SK-N-SH treated with all-trans-retinoic acid at 6 μM for 48 hours (cell line): ENCODE data around the gene RBBP9.

Source experiments
- ARNTL ChIP-seq: fragments of 450-650 bp; formaldehyde crosslinking; IDR thresholded peaks from 2 replicates; pipeline ENCODE4 v1.5.0; 2020; ENCODE audit warnings: low read depth, mild to moderate bottlenecking, moderate library complexity, borderline replicate concordance
- BACH2 ChIP-seq: fragments of 250-450 bp; sonication (Bioruptor Pico); IDR thresholded peaks from 2 replicates; pipeline ENCODE4 v1.9.0; 2021; ENCODE audit warnings: mild to moderate bottlenecking, borderline replicate concordance
- PPARA ChIP-seq: fragments of 250-450 bp; sonication (Bioruptor Pico); IDR thresholded peaks from 2 replicates; pipeline ENCODE4 v1.5.0; 2020; ENCODE audit warnings: mild to moderate bottlenecking, borderline replicate concordance
- RARB ChIP-seq: fragments of 250-450 bp; sonication (Bioruptor Pico); IDR thresholded peaks from 2 replicates; pipeline ENCODE4 v1.8.0; 2021; ENCODE audit warnings: mild to moderate bottlenecking, moderate library complexity
- SNAI2 ChIP-seq: fragments of 250-450 bp; sonication (Bioruptor Pico); IDR thresholded peaks from 2 replicates; pipeline ENCODE4 v1.5.0; 2020; ENCODE audit warnings: mild to moderate bottlenecking, moderate library complexity
- ZFP3 ChIP-seq: fragments of 250-450 bp; sonication (Bioruptor Pico); IDR thresholded peaks from 2 replicates; pipeline ENCODE4 v1.5.0; 2020; ENCODE audit warnings: mild to moderate bottlenecking, moderate library complexity
- ZNF565 ChIP-seq: fragments of 450-650 bp; formaldehyde crosslinking; conservative IDR thresholded peaks from 2 replicates; pipeline ENCODE4 v1.5.0; 2020; ENCODE audit warnings: low read depth, mild to moderate bottlenecking, moderate library complexity
- ZNF70 ChIP-seq: fragments of 450-650 bp; formaldehyde crosslinking; IDR thresholded peaks from 2 replicates; pipeline ENCODE4 v1.5.0; 2020; ENCODE audit warnings: mild to moderate bottlenecking, moderate library complexity
- ZNF8 ChIP-seq: fragments of 450-650 bp; formaldehyde crosslinking; IDR thresholded peaks from 2 replicates; pipeline ENCODE4 v1.5.0; 2020; ENCODE audit warnings: mild to moderate bottlenecking, moderate library complexity
- TF ChIP-seq, protein P1 (sequence below): fragments of 250-450 bp; sonication (Bioruptor Pico); IDR thresholded peaks from 2 replicates; pipeline ENCODE4 v1.8.0; 2020; ENCODE audit warnings: mild to moderate bottlenecking, moderate library complexity, borderline replicate concordance
- TF ChIP-seq, protein P2 (sequence below): fragments of 250-450 bp; sonication (Bioruptor Pico); IDR thresholded peaks from 2 replicates; pipeline ENCODE4 v1.5.1; 2021; ENCODE audit warnings: mild to moderate bottlenecking, moderate library complexity

DNA sequence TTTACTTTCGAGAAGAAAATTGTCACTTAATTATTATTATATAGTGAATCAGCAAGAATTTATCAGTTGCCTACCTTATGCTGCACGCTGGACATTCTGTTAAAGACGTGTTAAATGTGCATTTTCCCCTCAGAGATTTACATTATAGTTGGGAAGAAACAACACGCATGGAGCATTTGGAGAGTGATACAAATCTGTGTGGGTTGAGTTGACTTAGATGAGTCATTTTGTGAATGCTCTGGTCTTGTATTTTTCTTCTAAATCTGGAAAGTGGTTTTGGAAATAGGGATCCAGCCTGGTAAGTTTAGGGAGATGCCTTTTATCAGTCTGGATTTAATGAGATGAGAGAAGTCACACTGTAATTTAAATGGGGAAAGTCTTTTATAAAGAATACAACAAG is 46.2 kb upstream of the RBBP9 start:
- TF ChIP-seq ZFP3 (CRISPR knock-in tag) = no peak
- TF ChIP-seq, protein P1, sequence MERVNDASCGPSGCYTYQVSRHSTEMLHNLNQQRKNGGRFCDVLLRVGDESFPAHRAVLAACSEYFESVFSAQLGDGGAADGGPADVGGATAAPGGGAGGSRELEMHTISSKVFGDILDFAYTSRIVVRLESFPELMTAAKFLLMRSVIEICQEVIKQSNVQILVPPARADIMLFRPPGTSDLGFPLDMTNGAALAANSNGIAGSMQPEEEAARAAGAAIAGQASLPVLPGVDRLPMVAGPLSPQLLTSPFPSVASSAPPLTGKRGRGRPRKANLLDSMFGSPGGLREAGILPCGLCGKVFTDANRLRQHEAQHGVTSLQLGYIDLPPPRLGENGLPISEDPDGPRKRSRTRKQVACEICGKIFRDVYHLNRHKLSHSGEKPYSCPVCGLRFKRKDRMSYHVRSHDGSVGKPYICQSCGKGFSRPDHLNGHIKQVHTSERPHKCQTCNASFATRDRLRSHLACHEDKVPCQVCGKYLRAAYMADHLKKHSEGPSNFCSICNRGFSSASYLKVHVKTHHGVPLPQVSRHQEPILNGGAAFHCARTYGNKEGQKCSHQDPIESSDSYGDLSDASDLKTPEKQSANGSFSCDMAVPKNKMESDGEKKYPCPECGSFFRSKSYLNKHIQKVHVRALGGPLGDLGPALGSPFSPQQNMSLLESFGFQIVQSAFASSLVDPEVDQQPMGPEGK (CRISPR knock-in tag) = no peak
- TF ChIP-seq BACH2 (CRISPR knock-in tag) = no peak
- TF ChIP-seq ZNF70 (CRISPR knock-in tag) = no peak
- TF ChIP-seq PPARA (CRISPR knock-in tag) = no peak
- no peak for TF ChIP-seq ZNF565 (CRISPR knock-in tag)
- TF ChIP-seq, protein P2, sequence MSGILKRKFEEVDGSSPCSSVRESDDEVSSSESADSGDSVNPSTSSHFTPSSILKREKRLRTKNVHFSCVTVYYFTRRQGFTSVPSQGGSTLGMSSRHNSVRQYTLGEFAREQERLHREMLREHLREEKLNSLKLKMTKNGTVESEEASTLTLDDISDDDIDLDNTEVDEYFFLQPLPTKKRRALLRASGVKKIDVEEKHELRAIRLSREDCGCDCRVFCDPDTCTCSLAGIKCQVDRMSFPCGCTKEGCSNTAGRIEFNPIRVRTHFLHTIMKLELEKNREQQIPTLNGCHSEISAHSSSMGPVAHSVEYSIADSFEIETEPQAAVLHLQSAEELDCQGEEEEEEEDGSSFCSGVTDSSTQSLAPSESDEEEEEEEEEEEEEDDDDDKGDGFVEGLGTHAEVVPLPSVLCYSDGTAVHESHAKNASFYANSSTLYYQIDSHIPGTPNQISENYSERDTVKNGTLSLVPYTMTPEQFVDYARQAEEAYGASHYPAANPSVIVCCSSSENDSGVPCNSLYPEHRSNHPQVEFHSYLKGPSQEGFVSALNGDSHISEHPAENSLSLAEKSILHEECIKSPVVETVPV (CRISPR knock-in tag) = no peak
- TF ChIP-seq RARB (CRISPR knock-in tag) = no peak
- TF ChIP-seq ARNTL (CRISPR knock-in tag) = no peak
- no peak for TF ChIP-seq ZNF8 (CRISPR knock-in tag)
- no peak for TF ChIP-seq SNAI2 (CRISPR knock-in tag)
